HepG2 (cell line): ENCODE results near the gene NYAP1. TPM values are rescaled to one million over a fixed set of nuclear protein-coding genes. Genes with fewer than 3 reads are reported as not detected.
"Not testable (repeated sequence)": the region's sequence is repeated elsewhere in the genome, so short reads cannot be mapped to it uniquely, and the experiment has no call there.

Experiments used
- ATAC-seq: fragments of 200-7000 bp; cut with Tn5 transposase; 3 replicates; pipeline ENCODE4 v1.9.1; 2020; ENCODE audit warnings: mild to moderate bottlenecking, moderate library complexity
- BruUV-seq: library from RNA; stranded (reverse); fragments of 400-500 nt; replicated peaks from 2 replicates; lab custom pipeline; 2021; lab: Mats Ljungman, UMichigan
- CTCF ChIA-PET: fragments of 300-600 bp; formaldehyde crosslinking; extraction: SDS; loops from one replicate; lab custom pipeline; 2021; ENCODE audit warnings: low total read pairs, inconsistent platforms, low intra/inter-chr PET ratio; lab: Yijun Ruan, JAX
- POLR2A ChIA-PET: fragments of 350-600 bp; sonication (Branson Sonifier 250); formaldehyde crosslinking; loops from one replicate; lab custom pipeline; 2020; ENCODE audit warnings: antibody characterized with exemption, inconsistent platforms; lab: Yijun Ruan, JAX
- DNase-seq: peaks from one replicate; pipeline ENCODE4 v3.0.0-alpha.2; 2015; ENCODE audit warnings: low spot score
- FAIRE-seq: peaks from 3 replicates; lab custom pipeline; 2011; peaks lifted over from hg19 to GRCh38; lab: Jason Lieb, UNC
- H2AFZ ChIP-seq: one replicate; pipeline ENCODE4 v1.6.1; 2011; ENCODE audit warnings: low read length, inconsistent platforms
- H3K27ac ChIP-seq: fragments of 300-600 bp; 3 replicates; pipeline ENCODE4 v1.8.0; 2011; ENCODE audit warnings: mixed run types, mild to moderate bottlenecking, mixed read lengths, low read length, inconsistent platforms; ENCODE audit not compliant: insufficient read depth; ENCODE audit errors: extremely low read length
- H3K27me3 ChIP-seq, 2 experiments: fragments of 200-600 bp in 1 of 2; 2 replicates in 1 of 2; 3 replicates in 1 of 2; pipeline versions ENCODE4 v1.6.0 to v1.8.0; 2011; ENCODE audit warnings: low read length in 2 of 2, mild to moderate bottlenecking in 2 of 2, moderate library complexity in 2 of 2, inconsistent platforms in 1 of 2; ENCODE audit not compliant: insufficient read depth in 2 of 2, control insufficient read depth in 1 of 2
- H3K36me3 ChIP-seq, 2 experiments: fragments of 200-600 bp in 1 of 2; replicated peaks in 1 of 2; 2 replicates in 1 of 2; 3 replicates in 1 of 2; pipeline versions ENCODE4 v1.5.1 to v1.8.0; 2011; ENCODE audit warnings: low read length in 2 of 2, inconsistent platforms in 1 of 2; ENCODE audit not compliant: insufficient read depth in 2 of 2, control insufficient read depth in 1 of 2
- H3K4me1 ChIP-seq: 2 replicates; pipeline ENCODE4 v1.5.1; 2012; ENCODE audit warnings: low read length, inconsistent platforms; ENCODE audit not compliant: insufficient read depth
- H3K4me2 ChIP-seq: 2 replicates; pipeline ENCODE4 v1.6.0; 2011; ENCODE audit warnings: low read depth, low read length, inconsistent platforms
- H3K4me3 ChIP-seq, 3 experiments: fragments of 200-600 bp in 1 of 3; sonication (generic), shearing (Covaris generic) in 1 of 3; replicated peaks in 1 of 3; 2 replicates each; pipeline ENCODE4 v1.5.1; 2011 to 2016; ENCODE audit warnings: low read length in 3 of 3, inconsistent platforms in 2 of 3, low read depth in 2 of 3, mild to moderate bottlenecking in 2 of 3, control low read depth in 1 of 3, mixed read lengths in 1 of 3; ENCODE audit not compliant: insufficient read depth in 1 of 3
- H3K79me2 ChIP-seq: one replicate; pipeline ENCODE4 v1.6.1; 2011; ENCODE audit warnings: low read length, inconsistent platforms; ENCODE audit not compliant: insufficient read depth
- H3K9ac ChIP-seq: 2 replicates; pipeline ENCODE4 v1.6.0; 2011; ENCODE audit warnings: mild to moderate bottlenecking, low read depth, low read length, inconsistent platforms; ENCODE audit not compliant: insufficient read depth
- H3K9me3 ChIP-seq: 2 replicates; pipeline ENCODE4 v1.5.1; 2012; ENCODE audit warnings: mild to moderate bottlenecking, low read length
- H4K20me1 ChIP-seq: 2 replicates; pipeline ENCODE4 v1.6.0; 2011; ENCODE audit warnings: inconsistent platforms, mild to moderate bottlenecking, low read length, moderate library complexity; ENCODE audit not compliant: insufficient read depth
- CEBPB ChIP-seq: IDR thresholded peaks from 2 replicates; pipeline ENCODE4 v1.6.1; 2011; ENCODE audit warnings: low read depth, low read length, improper control_type of control experiment, borderline replicate concordance
- CEBPG ChIP-seq: IDR thresholded peaks from 2 replicates; pipeline ENCODE4 v1.6.1; 2016
- HNF4A ChIP-seq: sonication (generic); formaldehyde crosslinking; IDR thresholded peaks from 2 replicates; pipeline ENCODE4 v1.4.0; 2020; ENCODE audit warnings: missing genetic modification reagents
- HNF4G ChIP-seq, 2 experiments: sonication (generic) in 1 of 2; formaldehyde crosslinking in 1 of 2; IDR thresholded peaks; 2 replicates each; pipeline versions ENCODE4 v1.4.0 to v1.6.1; 2011 to 2020; ENCODE audit warnings: borderline replicate concordance in 2 of 2, low read depth in 2 of 2, mild to moderate bottlenecking in 2 of 2, low read length in 1 of 2, missing genetic modification reagents in 1 of 2, moderate library complexity in 1 of 2
- MED1 ChIP-seq: sonication (generic); formaldehyde crosslinking; IDR thresholded peaks from 2 replicates; pipeline ENCODE4 v1.4.0; 2020; ENCODE audit warnings: missing genetic modification reagents
- RARA ChIP-seq: IDR thresholded peaks from 2 replicates; pipeline ENCODE4 v1.6.1; 2016; ENCODE audit warnings: missing genetic modification reagents, missing compliant biosample characterization
- RXRA ChIP-seq: sonication (generic); formaldehyde crosslinking; IDR thresholded peaks from 2 replicates; pipeline ENCODE4 v1.5.1; 2020; ENCODE audit warnings: missing genetic modification reagents
- SOX13 ChIP-seq, 3 experiments: fragments of 450-650 bp in 1 of 3; sonication (generic) in 1 of 3; formaldehyde crosslinking in 1 of 3; IDR thresholded peaks in 2 of 3; conservative IDR thresholded peaks in 1 of 3; 2 replicates each; pipeline versions ENCODE4 v1.5.0 to v1.6.1; 2016 to 2020; ENCODE audit warnings: antibody characterized with exemption in 1 of 3, mild to moderate bottlenecking in 1 of 3, missing compliant biosample characterization in 1 of 3, missing genetic modification reagents in 1 of 3, moderate library complexity in 1 of 3
- SOX5 ChIP-seq: IDR thresholded peaks from 2 replicates; pipeline ENCODE4 v1.6.1; 2016; ENCODE audit warnings: borderline replicate concordance
- SOX6 ChIP-seq, 2 experiments: fragments of 450-650 bp in 1 of 2; sonication (generic) in 1 of 2; formaldehyde crosslinking in 1 of 2; IDR thresholded peaks; 2 replicates each; pipeline versions ENCODE4 v1.4.0 to v1.6.1; 2017 to 2020; ENCODE audit warnings: antibody characterized with exemption in 1 of 2, mild to moderate bottlenecking in 1 of 2, missing genetic modification reagents in 1 of 2
- ZNF441 ChIP-seq: sonication (generic); formaldehyde crosslinking; IDR thresholded peaks from 2 replicates; pipeline ENCODE4 v1.7.0; 2021; ENCODE audit warnings: missing genetic modification reagents, borderline replicate concordance
- WGBS: methylation state at CpG from one replicate; pipeline ENCODE4 v1.1.6; 2017; ENCODE audit warnings: low lambda C conversion rate; 5-methylcytosine and 5-hydroxymethylcytosine counted together
- in situ Hi-C: cut with HindIII; loops from 2 replicates; pipeline ENCODE4 v1.10.0; 2017; ENCODE audit warnings: low pct_unique_long_range_greater_than_20kb; ENCODE audit not compliant: extremely low pct_ligation_motif_present
- intact Hi-C: fragments of 100-400 bp; cut with micrococcal nuclease; formaldehyde crosslinking; loops from one replicate; pipeline ENCODE4 v1.10.0; 2022; ENCODE audit not compliant: unreplicated experiment
- polyA plus RNA-seq, 8 experiments: library from polyadenylated mRNA; depleted of rRNA in 3 of 8; stranded (reverse) in 7 of 8; unstranded in 1 of 8; fragments of >200 nt; fragmentation: Illumina TruSeq in 4 of 8; extraction: Trizol in 4 of 8; gene quantifications; 2 replicates each; pipeline versions ENCODE4 v1.2.1 to v1.2.3, GENCODE V29; 2011 to 2016; ENCODE audit warnings: low read depth in 4 of 8, missing spikeins in 1 of 8, mixed read lengths in 1 of 8; ENCODE audit not compliant: insufficient read depth in 1 of 8
- total RNA-seq, 5 experiments: library from RNA; depleted of rRNA; stranded (reverse); fragments of >200 nt; fragmentation: Illumina TruSeq; extraction: Trizol; gene quantifications; 2 replicates each; pipeline ENCODE4 v1.2.3, GENCODE V29; 2016; ENCODE audit warnings: low read depth in 1 of 5
- TF ChIP-seq, protein P1 (sequence below): sonication (generic); formaldehyde crosslinking; IDR thresholded peaks from 2 replicates; pipeline ENCODE4 v1.4.0; 2020; ENCODE audit warnings: missing genetic modification reagents, mild to moderate bottlenecking, borderline replicate concordance
- TF ChIP-seq, protein P2 (sequence below): IDR thresholded peaks from 2 replicates; pipeline ENCODE4 v1.6.1; 2016; ENCODE audit warnings: mild to moderate bottlenecking
- TF ChIP-seq, protein P3 (sequence below), 2 experiments: fragments of 450-650 bp in 1 of 2; sonication (generic) in 1 of 2; formaldehyde crosslinking; IDR thresholded peaks; 2 replicates each; pipeline versions ENCODE4 v1.5.0 to v1.8.0; 2020 to 2022; ENCODE audit warnings: mild to moderate bottlenecking in 1 of 2, missing genetic modification reagents in 1 of 2
- TF ChIP-seq, protein P4 (sequence below): IDR thresholded peaks from 2 replicates; pipeline ENCODE4 v1.6.1; 2012; ENCODE audit warnings: low read depth, low read length, improper control_type of control experiment

Gene NYAP1
- total and polyA plus RNA-seq, 2 of the 13 experiments (the other 11 are each of a cell fraction or from before 2014, with no cell fraction given): 0.15 to 0.46 TPM

DNA sequence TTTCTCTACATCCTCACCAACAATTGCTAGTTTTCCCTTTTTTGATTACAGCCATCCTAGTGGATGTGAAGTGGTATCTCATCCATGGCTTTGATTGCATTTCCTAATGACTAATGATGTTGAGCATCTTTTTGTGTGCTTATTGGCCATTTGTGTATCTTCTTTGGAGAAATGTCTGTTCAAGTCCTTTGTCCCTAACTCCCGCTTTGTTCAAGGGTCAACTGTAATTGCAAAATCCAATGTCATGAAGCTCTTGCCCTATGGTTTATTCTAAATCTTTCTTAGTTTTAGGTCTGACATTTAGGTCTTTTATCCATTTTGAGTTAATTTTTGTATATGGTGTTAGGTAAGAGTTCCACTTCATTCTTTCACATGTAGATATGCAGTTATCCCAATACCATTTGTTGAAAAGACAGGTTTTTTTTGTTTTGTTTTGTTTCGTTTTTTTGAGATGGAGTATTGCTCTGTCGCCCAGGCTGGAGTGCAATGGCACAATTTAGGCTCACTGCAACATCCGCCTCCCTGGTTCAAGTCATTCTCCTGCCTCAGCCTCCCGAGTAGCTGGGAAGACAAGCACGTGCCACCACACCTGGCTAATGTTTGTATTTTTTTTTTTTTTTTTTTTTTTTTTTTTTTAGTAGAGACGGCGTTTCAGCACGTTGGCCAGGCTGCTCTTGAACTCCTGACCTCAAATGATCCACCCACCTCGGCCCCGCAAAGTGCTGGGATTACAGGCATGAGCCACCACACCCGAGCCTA, 44.6 kb downstream of the NYAP1 start:
- H3K27ac ChIP-seq; CTCF ChIA-PET; H2AFZ ChIP-seq; in situ Hi-C loops; POLR2A ChIA-PET; H3K9me3 ChIP-seq; H3K9ac ChIP-seq; H3K27me3 ChIP-seq; H3K79me2 ChIP-seq; BruUV-seq; H4K20me1 ChIP-seq; H3K36me3 ChIP-seq; TF ChIP-seq SOX13 (IDR thresholded peaks at IDR 0.05); HNF4G (CRISPR knock-in tag; IDR thresholded peaks at IDR 0.05; ENCODE audit: borderline replicate concordance, low read depth); SOX6 (IDR thresholded peaks at IDR 0.05): not testable (repeated sequence)
- intact Hi-C loops: loop anchor here (1.0 kb wide), 1 partner anchor 19 kb away; no protein-coding TSS in a partner anchor
- TF ChIP-seq SOX5 (CRISPR knock-in tag): peak; percentile 71; the same call in 1 of the 2 replicates
- TF ChIP-seq CEBPG: peak; percentile 56
- TF ChIP-seq, protein P1, sequence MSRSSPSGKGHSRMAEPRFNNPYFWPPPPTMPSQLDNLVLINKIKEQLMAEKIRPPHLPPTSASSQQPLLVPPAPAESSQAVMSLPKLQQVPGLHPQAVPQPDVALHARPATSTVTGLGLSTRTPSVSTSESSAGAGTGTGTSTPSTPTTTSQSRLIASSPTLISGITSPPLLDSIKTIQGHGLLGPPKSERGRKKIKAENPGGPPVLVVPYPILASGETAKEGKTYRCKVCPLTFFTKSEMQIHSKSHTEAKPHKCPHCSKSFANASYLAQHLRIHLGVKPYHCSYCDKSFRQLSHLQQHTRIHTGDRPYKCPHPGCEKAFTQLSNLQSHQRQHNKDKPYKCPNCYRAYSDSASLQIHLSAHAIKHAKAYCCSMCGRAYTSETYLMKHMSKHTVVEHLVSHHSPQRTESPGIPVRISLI: peak; percentile 63; the same call in 1 of the 2 replicates
- TF ChIP-seq HNF4A (CRISPR knock-in tag): peak; percentile 61
- TF ChIP-seq, protein P2, sequence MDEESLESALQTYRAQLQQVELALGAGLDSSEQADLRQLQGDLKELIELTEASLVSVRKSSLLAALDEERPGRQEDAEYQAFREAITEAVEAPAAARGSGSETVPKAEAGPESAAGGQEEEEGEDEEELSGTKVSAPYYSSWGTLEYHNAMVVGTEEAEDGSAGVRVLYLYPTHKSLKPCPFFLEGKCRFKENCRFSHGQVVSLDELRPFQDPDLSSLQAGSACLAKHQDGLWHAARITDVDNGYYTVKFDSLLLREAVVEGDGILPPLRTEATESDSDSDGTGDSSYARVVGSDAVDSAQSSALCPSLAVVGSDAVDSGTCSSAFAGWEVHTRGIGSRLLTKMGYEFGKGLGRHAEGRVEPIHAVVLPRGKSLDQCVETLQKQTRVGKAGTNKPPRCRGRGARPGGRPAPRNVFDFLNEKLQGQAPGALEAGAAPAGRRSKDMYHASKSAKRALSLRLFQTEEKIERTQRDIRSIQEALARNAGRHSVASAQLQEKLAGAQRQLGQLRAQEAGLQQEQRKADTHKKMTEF (CRISPR knock-in tag): 0 out of 2 replicates have a peak, but pooled peaks have one; percentile 39
- TF ChIP-seq ZNF441 (CRISPR knock-in tag): 0 out of 2 replicates have a peak, but pooled peaks have one; percentile 33
- peak in 1 of 2 experiments; percentile 71; a peak in 2 of 4 replicates for TF ChIP-seq SOX13 (CRISPR knock-in tag; conservative IDR thresholded peaks at IDR 0.05 in 1 of 2, IDR thresholded peaks at IDR 0.05 in 1 of 2)
- TF ChIP-seq HNF4G (IDR thresholded peaks at IDR 0.05; ENCODE audit: borderline replicate concordance, low read depth, low read length): peak; percentile 42; the same call in 1 of the 2 replicates
- TF ChIP-seq MED1: 0 out of 2 replicates have a peak, but pooled peaks have one; percentile 25
- TF ChIP-seq, protein P3, sequence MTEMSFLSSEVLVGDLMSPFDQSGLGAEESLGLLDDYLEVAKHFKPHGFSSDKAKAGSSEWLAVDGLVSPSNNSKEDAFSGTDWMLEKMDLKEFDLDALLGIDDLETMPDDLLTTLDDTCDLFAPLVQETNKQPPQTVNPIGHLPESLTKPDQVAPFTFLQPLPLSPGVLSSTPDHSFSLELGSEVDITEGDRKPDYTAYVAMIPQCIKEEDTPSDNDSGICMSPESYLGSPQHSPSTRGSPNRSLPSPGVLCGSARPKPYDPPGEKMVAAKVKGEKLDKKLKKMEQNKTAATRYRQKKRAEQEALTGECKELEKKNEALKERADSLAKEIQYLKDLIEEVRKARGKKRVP (CRISPR knock-in tag; IDR thresholded peaks at IDR 0.05): 0 out of 4 replicates have a peak, but pooled peaks of 1 of the 2 experiments have one; percentile 20
- peak; percentile 38; the same call in 1 of the 2 replicates for TF ChIP-seq RXRA (CRISPR knock-in tag)
- TF ChIP-seq RARA (CRISPR knock-in tag): 0 out of 2 replicates have a peak, but pooled peaks have one; percentile 37
- peak; percentile 78 for TF ChIP-seq SOX6 (CRISPR knock-in tag; IDR thresholded peaks at IDR 0.05)
- TF ChIP-seq, protein P4, sequence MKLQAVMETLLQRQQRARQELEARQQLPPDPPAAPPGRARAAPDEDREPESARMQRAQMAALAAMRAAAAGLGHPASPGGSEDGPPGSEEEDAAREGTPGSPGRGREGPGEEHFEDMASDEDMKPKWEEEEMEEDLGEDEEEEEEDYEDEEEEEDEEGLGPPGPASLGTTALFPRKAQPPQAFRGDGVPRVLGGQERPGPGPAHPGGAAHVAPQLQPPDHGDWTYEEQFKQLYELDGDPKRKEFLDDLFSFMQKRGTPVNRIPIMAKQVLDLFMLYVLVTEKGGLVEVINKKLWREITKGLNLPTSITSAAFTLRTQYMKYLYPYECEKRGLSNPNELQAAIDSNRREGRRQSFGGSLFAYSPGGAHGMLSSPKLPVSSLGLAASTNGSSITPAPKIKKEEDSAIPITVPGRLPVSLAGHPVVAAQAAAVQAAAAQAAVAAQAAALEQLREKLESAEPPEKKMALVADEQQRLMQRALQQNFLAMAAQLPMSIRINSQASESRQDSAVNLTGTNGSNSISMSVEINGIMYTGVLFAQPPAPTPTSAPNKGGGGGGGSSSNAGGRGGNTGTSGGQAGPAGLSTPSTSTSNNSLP: 0 out of 2 replicates have a peak, but pooled peaks have one; percentile 15
- peak; percentile 26; the same call in 1 of the 2 replicates for TF ChIP-seq CEBPB
- 4% methylated on average over 12 of the region's 12 CpGs for WGBS
- ATAC-seq (peak; percentile 35; the same call in 2 of the 3 replicates), FAIRE-seq (peak; percentile 28), DNase-seq (peak; percentile 60)
- Histone ChIP-seq H3K4me1 (peaks cover 31% of the 10 kb centered on the region), H3K4me3 (0 out of 6 replicates have a peak overlapping the region, but pooled peaks of 1 of the 3 experiments have one; percentile 4), H3K4me2 (peak overlapping the region; percentile 21)
